GM12875 (cell line): ENCODE measurements around the gene RIPOR3.
"Not testable (repeated sequence)": the region's sequence is repeated elsewhere in the genome, so short reads cannot be mapped to it uniquely, and the experiment has no call there.

Experiments
- H3K4me3 ChIP-seq: one replicate; pipeline ENCODE4 v1.5.1; 2011; ENCODE audit warnings: low read depth, low read length, control low read depth
- TF ChIP-seq, protein P1 (sequence below): IDR thresholded peaks from 2 replicates; pipeline ENCODE4 v1.5.1; 2011; ENCODE audit warnings: low read depth, mild to moderate bottlenecking, control low read depth, inconsistent platforms, low read length, moderate library complexity, borderline replicate concordance; ENCODE audit not compliant: insufficient read depth

Gene RIPOR3

DNA sequence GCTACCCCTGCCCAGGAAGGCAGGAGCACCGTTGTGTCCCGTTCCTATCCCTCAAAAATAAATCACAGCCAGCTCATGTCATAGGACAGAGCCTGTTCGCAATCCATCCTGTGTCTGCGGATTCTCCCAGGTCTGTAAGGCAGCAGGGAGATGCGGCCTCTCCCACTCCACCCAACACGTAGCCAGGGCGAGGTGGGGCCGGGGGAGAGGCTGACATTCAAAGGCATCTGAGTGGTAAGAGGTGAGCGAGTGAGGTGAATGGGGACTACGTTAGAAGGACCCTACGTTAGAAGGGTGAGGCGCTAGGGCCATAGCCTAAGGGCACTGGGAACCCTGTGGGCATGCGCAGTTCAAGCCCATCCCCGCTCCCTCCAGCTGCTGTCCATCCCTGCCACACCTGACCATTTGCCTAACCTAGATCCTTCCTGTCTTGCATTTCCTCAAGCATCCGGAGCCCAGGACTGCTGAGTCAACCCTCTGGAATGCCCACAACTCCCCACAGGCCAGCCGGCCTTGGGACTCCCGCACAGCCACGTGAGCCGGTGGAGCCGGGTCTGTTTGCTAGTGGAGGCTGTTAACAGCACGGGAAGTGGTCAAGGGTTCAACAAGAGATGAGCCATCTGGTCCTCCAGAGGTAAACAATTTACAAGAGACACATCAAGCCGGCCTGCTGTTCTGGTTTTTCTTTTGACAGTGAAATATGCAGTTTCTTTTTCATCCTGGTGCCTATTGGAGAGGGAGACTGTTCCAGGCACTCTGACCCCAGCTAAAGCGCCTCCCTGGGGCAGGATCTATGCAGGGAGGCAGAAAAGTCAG, 45.9 kb downstream of the RIPOR3 start:
- H3K4me3 ChIP-seq: no peak overlapping the region
- TF ChIP-seq, protein P1, sequence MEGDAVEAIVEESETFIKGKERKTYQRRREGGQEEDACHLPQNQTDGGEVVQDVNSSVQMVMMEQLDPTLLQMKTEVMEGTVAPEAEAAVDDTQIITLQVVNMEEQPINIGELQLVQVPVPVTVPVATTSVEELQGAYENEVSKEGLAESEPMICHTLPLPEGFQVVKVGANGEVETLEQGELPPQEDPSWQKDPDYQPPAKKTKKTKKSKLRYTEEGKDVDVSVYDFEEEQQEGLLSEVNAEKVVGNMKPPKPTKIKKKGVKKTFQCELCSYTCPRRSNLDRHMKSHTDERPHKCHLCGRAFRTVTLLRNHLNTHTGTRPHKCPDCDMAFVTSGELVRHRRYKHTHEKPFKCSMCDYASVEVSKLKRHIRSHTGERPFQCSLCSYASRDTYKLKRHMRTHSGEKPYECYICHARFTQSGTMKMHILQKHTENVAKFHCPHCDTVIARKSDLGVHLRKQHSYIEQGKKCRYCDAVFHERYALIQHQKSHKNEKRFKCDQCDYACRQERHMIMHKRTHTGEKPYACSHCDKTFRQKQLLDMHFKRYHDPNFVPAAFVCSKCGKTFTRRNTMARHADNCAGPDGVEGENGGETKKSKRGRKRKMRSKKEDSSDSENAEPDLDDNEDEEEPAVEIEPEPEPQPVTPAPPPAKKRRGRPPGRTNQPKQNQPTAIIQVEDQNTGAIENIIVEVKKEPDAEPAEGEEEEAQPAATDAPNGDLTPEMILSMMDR: no peak

DNA sequence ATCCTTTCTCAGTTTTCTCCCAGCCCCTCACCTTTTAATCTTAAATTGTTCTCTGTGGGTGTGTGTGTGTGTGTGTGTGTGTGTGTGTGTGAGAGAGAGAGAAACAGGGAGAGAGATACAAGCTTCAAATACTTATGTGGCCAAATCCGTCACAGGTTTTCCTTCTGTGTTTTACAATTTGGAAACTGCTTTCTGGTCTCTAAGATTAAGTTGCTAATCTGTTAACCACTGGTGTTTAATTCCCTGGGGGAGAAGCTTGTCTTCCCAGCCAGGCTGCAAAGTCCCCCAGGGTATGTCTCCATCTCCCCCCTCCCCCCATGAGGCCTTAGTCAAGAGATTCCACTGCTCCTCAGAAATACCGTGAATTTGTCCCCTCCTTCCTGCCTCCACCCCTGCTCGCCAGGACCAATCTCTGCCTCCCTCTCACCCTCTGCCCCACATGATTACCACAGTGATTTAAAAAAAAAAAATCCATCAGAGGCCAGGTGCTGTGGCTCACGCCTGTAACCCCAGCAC, 49.0 kb downstream of the RIPOR3 start:
- TF ChIP-seq, protein P1: no peak
- no peak overlapping the region for H3K4me3 ChIP-seq

DNA sequence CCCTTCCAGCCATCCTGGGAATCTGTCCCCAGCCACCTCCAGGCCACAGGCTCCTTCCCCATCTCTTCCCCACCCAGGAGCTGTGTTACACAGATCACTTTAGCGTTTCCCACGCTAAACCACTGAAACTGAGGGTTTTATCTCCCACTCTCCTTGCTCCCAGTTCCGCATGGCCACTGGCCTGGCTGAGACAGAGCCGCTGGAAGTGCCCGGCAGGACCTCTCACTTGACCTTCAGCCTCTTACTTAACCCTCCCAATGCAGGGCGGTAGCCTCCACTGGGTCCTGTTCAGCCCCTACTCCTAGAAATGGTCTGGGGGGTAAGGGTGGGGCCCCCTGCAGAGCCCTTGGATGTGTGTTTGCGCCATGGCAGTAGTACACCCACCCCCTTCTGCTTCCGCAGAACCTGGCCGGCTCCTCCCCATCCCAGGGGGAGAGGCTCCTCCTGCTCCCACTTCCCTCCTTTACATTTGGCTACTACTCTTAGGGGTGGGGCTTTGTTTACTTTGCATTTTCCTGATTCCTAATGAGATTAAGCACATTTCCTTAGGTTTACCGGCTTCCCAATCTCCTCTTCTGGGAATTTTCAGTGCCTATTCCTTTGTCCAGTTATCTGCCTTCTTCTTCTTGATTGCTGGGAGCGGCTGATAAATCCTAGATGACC, 49.6 kb downstream of the RIPOR3 start:
- not testable (repeated sequence) for H3K4me3 ChIP-seq

DNA sequence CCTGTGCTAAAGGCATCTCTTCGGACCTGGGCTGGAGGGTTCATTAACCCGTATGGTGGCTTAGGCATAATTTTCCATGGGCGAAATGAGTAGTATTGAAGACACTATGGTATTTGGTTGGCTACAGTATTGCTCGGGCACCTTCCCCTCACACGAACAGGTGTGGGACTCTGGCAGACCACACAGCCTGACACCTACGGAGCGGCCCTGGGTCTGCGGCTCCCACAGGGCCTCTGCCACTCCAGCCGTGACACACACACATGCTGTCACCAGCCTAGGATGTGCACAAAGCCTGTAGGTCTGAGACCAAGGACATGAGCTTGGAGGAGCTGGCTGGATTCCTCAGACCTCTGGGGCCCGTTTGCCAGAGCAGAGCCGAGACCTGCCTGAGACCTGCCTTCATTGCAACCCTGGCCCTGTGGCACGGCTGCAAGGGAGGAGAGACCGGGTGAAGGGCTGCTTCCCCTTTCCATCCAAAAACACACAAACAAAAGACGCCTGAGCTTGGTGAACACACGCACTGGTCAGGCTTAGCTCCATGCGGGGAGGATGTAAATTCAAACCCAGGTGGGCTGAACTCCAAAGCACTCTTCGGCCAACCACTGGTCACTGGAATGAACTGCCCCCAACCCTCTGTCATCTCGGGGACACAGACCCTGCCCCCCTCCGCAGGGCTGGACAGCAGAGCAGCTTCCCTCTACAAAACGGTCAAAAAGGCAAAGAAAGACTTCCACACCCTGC, 51.2 kb downstream of the RIPOR3 start:
- H3K4me3 ChIP-seq: not testable (repeated sequence)

- not testable (repeated sequence) for H3K4me3 ChIP-seq
Observed at GRCh38 chr20:50638015-50638847, 53.1 kb downstream of the RIPOR3 start.

- no peak overlapping the region for H3K4me3 ChIP-seq
- TF ChIP-seq, protein P1: no peak
Observed at GRCh38 chr20:50636601-50637540, 54.5 kb downstream of the RIPOR3 start.

GRCh38 chr20:50635676-50636600, 55.4 kb downstream of the RIPOR3 start:
- TF ChIP-seq, protein P1: peak; percentile 94
- H3K4me3 ChIP-seq: no peak overlapping the region
